ENCODE data around the gene RILP. TPM values are rescaled to one million over a fixed set of nuclear protein-coding genes. Genes with fewer than 3 reads are reported as not detected.

The RILP gene
- total RNA-seq, 1 donor from 2014 or later, result 0.13 TPM

DNA sequence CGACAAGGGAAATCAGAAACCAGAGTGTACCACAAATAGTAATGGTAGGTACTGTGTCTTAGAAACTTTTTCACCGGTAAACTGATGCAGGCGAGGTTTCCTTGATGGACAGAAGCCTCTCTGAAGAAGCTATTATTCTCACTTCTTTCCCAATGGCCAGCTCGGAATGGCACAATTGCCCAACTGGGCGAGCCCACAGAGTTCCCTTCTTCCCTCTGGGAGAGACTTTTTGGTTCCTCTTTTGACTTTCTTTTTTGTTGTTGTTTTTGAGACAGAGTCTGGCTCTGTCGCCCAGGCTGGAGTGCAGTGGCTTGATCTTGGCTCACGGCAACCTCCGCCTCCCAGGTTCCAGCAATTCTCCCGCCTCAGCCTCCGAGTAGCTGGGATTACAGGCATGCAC lies 38.0 kb downstream of the RILP start:
- no peaks in the 10 kb centered on the region for H3K27me3 ChIP-seq
- no peak overlapping the region for H3K27ac Mint-ChIP-seq
- no peaks in the 10 kb centered on the region for H4K20me1 ChIP-seq (ENCODE audit: low read depth)
- no peak overlapping the region for H3K4me3 ChIP-seq
- H3F3A ChIP-seq (ENCODE audit: low read depth), result no peaks in the 10 kb centered on the region
- H3K79me2 ChIP-seq (ENCODE audit: low read depth), result no peaks in the 10 kb centered on the region
- peaks cover 6% of the 10 kb centered on the region for H3K36me3 Mint-ChIP-seq
- DNase-seq (ENCODE audit: low spot score), result no peak
- peaks cover 8% of the 10 kb centered on the region for H3K4me1 Mint-ChIP-seq
- no peak overlapping the region for H3K4me3 Mint-ChIP-seq
- no peak overlapping the region for H3K9ac ChIP-seq
- no peaks in the 10 kb centered on the region for H3K36me3 ChIP-seq
- H3K4me2 ChIP-seq, result no peak overlapping the region
- H3K9me3 ChIP-seq (ENCODE audit: low read depth), result no peaks in the 10 kb centered on the region
- H3K4me1 ChIP-seq, result no peaks in the 10 kb centered on the region
- H3K27me3 Mint-ChIP-seq (ENCODE audit: insufficient read depth, low read depth), result no peaks in the 10 kb centered on the region
- TF ChIP-seq EZH2 (IDR thresholded peaks at IDR 0.05) (no peak), EZH2phosphoT487 (IDR thresholded peaks at IDR 0.05) (no peak)
- TF ChIP-seq, protein P1, sequence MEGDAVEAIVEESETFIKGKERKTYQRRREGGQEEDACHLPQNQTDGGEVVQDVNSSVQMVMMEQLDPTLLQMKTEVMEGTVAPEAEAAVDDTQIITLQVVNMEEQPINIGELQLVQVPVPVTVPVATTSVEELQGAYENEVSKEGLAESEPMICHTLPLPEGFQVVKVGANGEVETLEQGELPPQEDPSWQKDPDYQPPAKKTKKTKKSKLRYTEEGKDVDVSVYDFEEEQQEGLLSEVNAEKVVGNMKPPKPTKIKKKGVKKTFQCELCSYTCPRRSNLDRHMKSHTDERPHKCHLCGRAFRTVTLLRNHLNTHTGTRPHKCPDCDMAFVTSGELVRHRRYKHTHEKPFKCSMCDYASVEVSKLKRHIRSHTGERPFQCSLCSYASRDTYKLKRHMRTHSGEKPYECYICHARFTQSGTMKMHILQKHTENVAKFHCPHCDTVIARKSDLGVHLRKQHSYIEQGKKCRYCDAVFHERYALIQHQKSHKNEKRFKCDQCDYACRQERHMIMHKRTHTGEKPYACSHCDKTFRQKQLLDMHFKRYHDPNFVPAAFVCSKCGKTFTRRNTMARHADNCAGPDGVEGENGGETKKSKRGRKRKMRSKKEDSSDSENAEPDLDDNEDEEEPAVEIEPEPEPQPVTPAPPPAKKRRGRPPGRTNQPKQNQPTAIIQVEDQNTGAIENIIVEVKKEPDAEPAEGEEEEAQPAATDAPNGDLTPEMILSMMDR (IDR thresholded peaks at IDR 0.05), result no peak
- no peak overlapping the region for H2AFZ ChIP-seq (replicated peaks)
- no peak overlapping the region for H3K27ac ChIP-seq
- H3K9me3 Mint-ChIP-seq, result no peaks in the 10 kb centered on the region

DNA sequence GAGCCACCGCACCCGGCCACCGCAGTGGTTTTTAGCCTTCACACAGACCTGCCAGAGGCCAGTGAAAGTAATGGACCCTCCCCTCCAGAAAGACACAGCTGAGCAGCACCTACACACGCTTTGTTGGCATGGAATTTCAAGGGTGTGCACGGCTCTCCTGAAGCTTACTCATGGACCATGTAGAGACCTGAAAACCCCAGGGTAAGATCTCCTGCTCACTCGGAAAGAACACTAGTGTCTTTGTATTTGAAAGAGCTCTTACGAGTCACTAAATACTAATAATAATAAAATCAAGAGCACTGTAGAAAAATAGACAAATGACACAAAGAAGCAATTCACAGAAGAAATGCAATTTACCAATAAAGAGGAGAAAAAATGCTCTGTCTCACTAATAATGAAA lies 41.0 kb downstream of the RILP start:
- Histone ChIP-seq H4K20me1 (ENCODE audit: low read depth) (no peaks in the 10 kb centered on the region), H3K27me3 (no peaks in the 10 kb centered on the region), H3K4me2 (no peak overlapping the region), H3K9me3 (ENCODE audit: low read depth) (no peaks in the 10 kb centered on the region), H3K36me3 (no peaks in the 10 kb centered on the region), H3K79me2 (ENCODE audit: low read depth) (no peaks in the 10 kb centered on the region), H3K4me1 (peaks cover 12% of the 10 kb centered on the region), H3F3A (ENCODE audit: low read depth) (peaks cover 5% of the 10 kb centered on the region), H3K4me3 (no peak overlapping the region), H2AFZ (replicated peaks) (no peak overlapping the region), H3K27ac (no peak overlapping the region), H3K9ac (no peak overlapping the region)
- no peak overlapping the region for H3K4me3 Mint-ChIP-seq
- H3K36me3 Mint-ChIP-seq, result peaks cover 3% of the 10 kb centered on the region
- H3K9me3 Mint-ChIP-seq, result no peaks in the 10 kb centered on the region
- H3K4me1 Mint-ChIP-seq, result peaks cover 25% of the 10 kb centered on the region
- H3K27ac Mint-ChIP-seq, result no peak overlapping the region
- peaks cover 2% of the 10 kb centered on the region for H3K27me3 Mint-ChIP-seq (ENCODE audit: insufficient read depth, low read depth)
- DNase-seq (ENCODE audit: low spot score), result no peak
- TF ChIP-seq, protein P1 (IDR thresholded peaks at IDR 0.05), result no peak
- no peak for TF ChIP-seq EZH2phosphoT487 (IDR thresholded peaks at IDR 0.05)
- TF ChIP-seq EZH2 (IDR thresholded peaks at IDR 0.05), result no peak

DNA sequence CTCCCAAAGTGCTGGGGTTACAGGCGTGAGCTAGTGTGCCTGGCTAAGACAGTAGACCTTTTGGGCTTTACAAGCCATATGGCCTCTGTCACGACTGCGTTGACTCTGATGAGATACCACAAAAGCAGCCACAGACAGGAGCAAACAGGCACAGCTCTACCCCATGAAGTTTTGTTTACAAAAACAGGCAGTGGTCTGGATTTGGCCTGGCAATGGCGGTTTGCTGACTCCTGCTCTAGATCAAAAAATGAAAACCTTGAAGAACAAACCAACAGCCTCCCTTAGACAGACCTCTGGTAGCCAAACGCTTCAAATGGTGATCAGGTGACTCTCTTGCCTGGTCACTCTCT lies 41.7 kb downstream of the RILP start:
- Mint-ChIP-seq H3K36me3 (peaks cover 5% of the 10 kb centered on the region), H3K4me1 (peaks cover 25% of the 10 kb centered on the region), H3K4me3 (no peak overlapping the region), H3K27ac (peak overlapping the region; percentile 14), H3K27me3 (ENCODE audit: insufficient read depth, low read depth) (peaks cover 2% of the 10 kb centered on the region), H3K9me3 (no peaks in the 10 kb centered on the region)
- H3K4me3 ChIP-seq, result no peak overlapping the region
- peaks cover 12% of the 10 kb centered on the region for H3K4me1 ChIP-seq
- no peak for DNase-seq (ENCODE audit: low spot score)
- H3K9me3 ChIP-seq (ENCODE audit: low read depth), result no peaks in the 10 kb centered on the region
- H3K27ac ChIP-seq, result no peak overlapping the region
- peaks cover 5% of the 10 kb centered on the region for H3F3A ChIP-seq (ENCODE audit: low read depth)
- H4K20me1 ChIP-seq (ENCODE audit: low read depth), result no peaks in the 10 kb centered on the region
- no peak for TF ChIP-seq EZH2 (IDR thresholded peaks at IDR 0.05)
- TF ChIP-seq, protein P1 (IDR thresholded peaks at IDR 0.05), result no peak
- TF ChIP-seq EZH2phosphoT487 (IDR thresholded peaks at IDR 0.05), result no peak
- H3K4me2 ChIP-seq, result no peak overlapping the region
- no peak overlapping the region for H2AFZ ChIP-seq (replicated peaks)
- H3K79me2 ChIP-seq (ENCODE audit: low read depth), result no peaks in the 10 kb centered on the region
- H3K9ac ChIP-seq, result no peak overlapping the region
- no peaks in the 10 kb centered on the region for H3K36me3 ChIP-seq
- no peaks in the 10 kb centered on the region for H3K27me3 ChIP-seq

Data from neural progenitor cell (in vitro differentiated cells).